ENCODE data around the gene ZNF436. TPM values are rescaled to one million over a fixed set of nuclear protein-coding genes. Genes with fewer than 3 reads are reported as not detected.

Gene ZNF436
- total RNA-seq, 1 experiment from 2014 or later = 0.52 TPM

DNA sequence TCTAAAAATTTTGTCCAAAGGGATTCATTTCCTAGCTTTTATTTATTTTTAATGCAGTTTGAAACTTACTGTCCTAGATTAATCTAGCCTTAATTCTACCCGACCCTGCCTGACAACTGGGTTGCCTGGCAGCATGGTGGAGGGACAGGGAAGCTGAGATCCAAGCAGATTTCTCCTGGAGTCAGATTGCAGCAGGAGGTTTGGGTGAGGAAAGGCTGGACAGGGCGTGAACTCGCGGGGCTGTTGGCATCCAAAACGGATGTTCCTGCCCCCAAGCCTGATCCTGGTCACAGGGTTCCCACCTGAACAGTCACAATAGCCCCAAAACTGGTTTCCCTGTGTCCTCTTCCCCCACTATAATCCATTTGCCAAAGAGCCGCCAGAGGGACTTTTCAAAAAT lies 31.7 kb upstream of the ZNF436 start:
- H3K4me1 ChIP-seq (ENCODE audit: insufficient read depth, low read length) = no peaks in the 10 kb centered on the region
- no peak overlapping the region for H3K4ac ChIP-seq (ENCODE audit: low read depth, low read length)
- H3K4me2 ChIP-seq (ENCODE audit: insufficient read depth, insufficient read length, low read length) = no peak overlapping the region
- no peaks in the 10 kb centered on the region for H3K79me2 ChIP-seq (ENCODE audit: insufficient read depth, low read length)
- no peaks in the 10 kb centered on the region for H3K79me1 ChIP-seq (ENCODE audit: insufficient read depth, low read depth, low read length, poor library complexity, severe bottlenecking)
- no peak overlapping the region for H4K5ac ChIP-seq (ENCODE audit: insufficient read length, low read depth, low read length)
- H3K9me3 ChIP-seq (ENCODE audit: control insufficient read depth, low read depth, low read length) = no peaks in the 10 kb centered on the region
- no peak overlapping the region for H3K56ac ChIP-seq (ENCODE audit: insufficient read length, low read depth, low read length)
- H4K8ac ChIP-seq (replicated peaks; ENCODE audit: insufficient read length, low read depth, low read length) = no peak overlapping the region
- H3K14ac ChIP-seq (ENCODE audit: insufficient read depth, low read length) = no peak overlapping the region
- H3K23me2 ChIP-seq (ENCODE audit: insufficient read length, low read depth, low read length, poor library complexity, severe bottlenecking) = peaks cover 3% of the 10 kb centered on the region
- no peak overlapping the region for H3K27ac ChIP-seq (ENCODE audit: insufficient read length, low read depth, low read length)
- no peak overlapping the region for H3T11ph ChIP-seq (ENCODE audit: low read length)
- H2BK5ac ChIP-seq (ENCODE audit: insufficient read length, low read length) = no peak overlapping the region
- no peak overlapping the region for H2BK15ac ChIP-seq (ENCODE audit: low read depth, low read length)
- no peak overlapping the region for H2BK20ac ChIP-seq (ENCODE audit: low read depth, low read length, poor library complexity, severe bottlenecking)
- peaks cover 37% of the 10 kb centered on the region; the same call in 1 of the 2 replicates for H3K27me3 ChIP-seq (ENCODE audit: insufficient read depth, low read length)
- H4K20me1 ChIP-seq (ENCODE audit: control insufficient read depth, insufficient read depth, insufficient read length) = peaks cover 2% of the 10 kb centered on the region
- H3K23ac ChIP-seq (ENCODE audit: insufficient read length, low read depth, low read length) = no peak overlapping the region
- H3K9ac ChIP-seq (ENCODE audit: extremely low read depth, insufficient read length, low read length) = no peak overlapping the region
- no CpG with 5 or more reads among the region's 6 CpGs for WGBS (ENCODE audit: extremely low coverage, insufficient read length, low lambda C conversion rate)
- Mint-ChIP-seq H3K36me3 (ENCODE audit: insufficient read depth in 1 of 3, low read depth in 3 of 3) (no peaks in the 10 kb centered on the region), H3K4me1 (peaks cover 4 to 10% of the 10 kb centered on the region in 2 experiments; a peak in 3 of 4 replicates), H3K9me3 (no peaks in the 10 kb centered on the region), H3K4me3 (no peak overlapping the region), H3K27me3 (ENCODE audit: low read depth) (no peaks in the 10 kb centered on the region), H3K27ac (no peak overlapping the region)
- no peak overlapping the region for H2BK12ac ChIP-seq (ENCODE audit: insufficient read length, low read depth, low read length)
- TF ChIP-seq, protein P1, sequence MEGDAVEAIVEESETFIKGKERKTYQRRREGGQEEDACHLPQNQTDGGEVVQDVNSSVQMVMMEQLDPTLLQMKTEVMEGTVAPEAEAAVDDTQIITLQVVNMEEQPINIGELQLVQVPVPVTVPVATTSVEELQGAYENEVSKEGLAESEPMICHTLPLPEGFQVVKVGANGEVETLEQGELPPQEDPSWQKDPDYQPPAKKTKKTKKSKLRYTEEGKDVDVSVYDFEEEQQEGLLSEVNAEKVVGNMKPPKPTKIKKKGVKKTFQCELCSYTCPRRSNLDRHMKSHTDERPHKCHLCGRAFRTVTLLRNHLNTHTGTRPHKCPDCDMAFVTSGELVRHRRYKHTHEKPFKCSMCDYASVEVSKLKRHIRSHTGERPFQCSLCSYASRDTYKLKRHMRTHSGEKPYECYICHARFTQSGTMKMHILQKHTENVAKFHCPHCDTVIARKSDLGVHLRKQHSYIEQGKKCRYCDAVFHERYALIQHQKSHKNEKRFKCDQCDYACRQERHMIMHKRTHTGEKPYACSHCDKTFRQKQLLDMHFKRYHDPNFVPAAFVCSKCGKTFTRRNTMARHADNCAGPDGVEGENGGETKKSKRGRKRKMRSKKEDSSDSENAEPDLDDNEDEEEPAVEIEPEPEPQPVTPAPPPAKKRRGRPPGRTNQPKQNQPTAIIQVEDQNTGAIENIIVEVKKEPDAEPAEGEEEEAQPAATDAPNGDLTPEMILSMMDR (conservative IDR thresholded peaks at IDR 0.05) = no peak
- no peak for DNase-seq
- no peak overlapping the region for H4K91ac ChIP-seq (ENCODE audit: insufficient read length, low read depth, low read length)
- no peak overlapping the region for H3K18ac ChIP-seq (ENCODE audit: insufficient read length, low read depth, low read length)
- no peak overlapping the region for H2AFZ ChIP-seq (ENCODE audit: low read length)
- no peak overlapping the region for H2BK120ac ChIP-seq (ENCODE audit: low read depth, low read length, poor library complexity, severe bottlenecking)
- no peak overlapping the region for H2AK5ac ChIP-seq (ENCODE audit: insufficient read length, low read length)

Data from H9 (cell line).